GM18520 (cell line): ENCODE results near the gene RHOA.
"Not testable (repeated sequence)": the region's sequence is repeated elsewhere in the genome, so short reads cannot be mapped to it uniquely, and the experiment has no call there.

ENCODE experiments used
- ATAC-seq: cut with Tn5 transposase; IDR thresholded peaks from one replicate; pipeline ENCODE4 v1.9.1; 2021; ENCODE audit not compliant: unreplicated experiment

RHOA gene

GRCh38 chr3:49412632-49413337 is 1.0 kb upstream of the RHOA start:
- no peak for ATAC-seq

GRCh38 chr3:49411535-49411967 is 225 bp downstream of the RHOA start:
- ATAC-seq = peak; percentile 23

GRCh38 chr3:49410846-49411534 is 786 bp downstream of the RHOA start:
- ATAC-seq = no peak

GRCh38 chr3:49410066-49410845 is 1.5 kb downstream of the RHOA start:
- no peak for ATAC-seq

- ATAC-seq = no peak
Measured at GRCh38 chr3:49406571-49407565, 4.9 kb downstream of the RHOA start.

GRCh38 chr3:49405570-49405969 is 6.2 kb downstream of the RHOA start:
- not testable (repeated sequence) for ATAC-seq

GRCh38 chr3:49403891-49404290 is 7.9 kb downstream of the RHOA start:
- no peak for ATAC-seq

GRCh38 chr3:49401766-49402165 is 10.0 kb downstream of the RHOA start:
- ATAC-seq = no peak

GRCh38 chr3:49399461-49399860 is 12.3 kb downstream of the RHOA start:
- no peak for ATAC-seq

- no peak for ATAC-seq
Measured at GRCh38 chr3:49397470-49397869, 14.3 kb downstream of the RHOA start.

- ATAC-seq = not testable (repeated sequence)
Measured at GRCh38 chr3:49391310-49391709, 20.5 kb downstream of the RHOA start.

GRCh38 chr3:49389297-49389696 is 22.5 kb downstream of the RHOA start:
- ATAC-seq = no peak

GRCh38 chr3:49388289-49388820 is 23.4 kb downstream of the RHOA start:
- no peak for ATAC-seq

- ATAC-seq = no peak
Measured at GRCh38 chr3:49387721-49388120, 24.1 kb downstream of the RHOA start.

GRCh38 chr3:49386056-49386756 is 25.6 kb downstream of the RHOA start:
- no peak for ATAC-seq

GRCh38 chr3:49385617-49386016 is 26.2 kb downstream of the RHOA start:
- ATAC-seq = no peak

GRCh38 chr3:49383387-49383786 is 28.4 kb downstream of the RHOA start:
- ATAC-seq = no peak

- no peak for ATAC-seq
Measured at GRCh38 chr3:49378249-49378895, 33.4 kb downstream of the RHOA start.

GRCh38 chr3:49377483-49377882 is 34.3 kb downstream of the RHOA start:
- no peak for ATAC-seq
